ENCODE measurements around the gene GDA. TPM values are rescaled to one million over a fixed set of nuclear protein-coding genes. Genes with fewer than 3 reads are reported as not detected.

GDA gene
- total RNA-seq, 1 experiment from 2014 or later: 49.4 TPM

GRCh38 chr9:72124947-72125346, 24.3 kb upstream of the GDA start:
- no peaks in the 10 kb centered on the region for H3K79me2 ChIP-seq (ENCODE audit: insufficient read depth, low read length)
- no peak overlapping the region for H3K4me3 ChIP-seq (replicated peaks in 1 of 2; ENCODE audit: low read depth in 1 of 2, low read length in 2 of 2)
- H2AFZ ChIP-seq (ENCODE audit: low read depth, low read length, poor library complexity, severe bottlenecking): no peak overlapping the region
- H4K20me1 ChIP-seq (ENCODE audit: insufficient read depth): no peaks in the 10 kb centered on the region
- BruUV-seq (replicated peaks): no TSS peak
- intact Hi-C loops (cut with micrococcal nuclease): no loop called here
- H3K27me3 ChIP-seq (ENCODE audit: insufficient read depth, low read length): no peaks in the 10 kb centered on the region
- ChIA-PET RAD21 (ENCODE audit: low non-redundant PET in 1 of 2, low total read pairs in 2 of 2, uncharacterized antibody in 2 of 2, unreplicated experiment in 2 of 2) (no interaction called here), POLR2A (no interaction called here), CTCF (no interaction called here)
- no peak for DNase-seq (ENCODE audit: low read depth, low spot score)
- no peak overlapping the region for H3K9ac ChIP-seq (ENCODE audit: low read length)
- no peak overlapping the region for H3K27ac ChIP-seq (ENCODE audit: low read depth, low read length)
- H3K4me1 ChIP-seq (ENCODE audit: control insufficient read depth in 1 of 2, insufficient read depth in 2 of 2, low read length in 2 of 2): no peaks in the 10 kb centered on the region
- TF ChIP-seq EZH2phosphoT487 (IDR thresholded peaks at IDR 0.05; ENCODE audit: borderline replicate concordance): no peak
- no peak for TF ChIP-seq SIN3A (IDR thresholded peaks at IDR 0.05; ENCODE audit: low read depth)
- no peak for TF ChIP-seq RAD21 (IDR thresholded peaks at IDR 0.05; ENCODE audit: low read depth)
- no peak for TF ChIP-seq POLR2AphosphoS5 (IDR thresholded peaks at IDR 0.05; ENCODE audit: low read depth, low read length)
- no peak for TF ChIP-seq CBX3 (IDR thresholded peaks at IDR 0.05; ENCODE audit: low read depth)
- TF ChIP-seq ATF3 (IDR thresholded peaks at IDR 0.05): no peak
- TF ChIP-seq ZNF274 (IDR thresholded peaks at IDR 0.05; ENCODE audit: low read depth, low read length): no peak
- TF ChIP-seq EGR1 (IDR thresholded peaks at IDR 0.05; ENCODE audit: low read depth): no peak
- TF ChIP-seq CEBPB (IDR thresholded peaks at IDR 0.05; ENCODE audit: low read depth): no peak
- TF ChIP-seq POLR2A (IDR thresholded peaks at IDR 0.05; ENCODE audit: borderline replicate concordance, extremely low read depth, insufficient read depth, insufficient read length): no peak
- TF ChIP-seq, protein P1, sequence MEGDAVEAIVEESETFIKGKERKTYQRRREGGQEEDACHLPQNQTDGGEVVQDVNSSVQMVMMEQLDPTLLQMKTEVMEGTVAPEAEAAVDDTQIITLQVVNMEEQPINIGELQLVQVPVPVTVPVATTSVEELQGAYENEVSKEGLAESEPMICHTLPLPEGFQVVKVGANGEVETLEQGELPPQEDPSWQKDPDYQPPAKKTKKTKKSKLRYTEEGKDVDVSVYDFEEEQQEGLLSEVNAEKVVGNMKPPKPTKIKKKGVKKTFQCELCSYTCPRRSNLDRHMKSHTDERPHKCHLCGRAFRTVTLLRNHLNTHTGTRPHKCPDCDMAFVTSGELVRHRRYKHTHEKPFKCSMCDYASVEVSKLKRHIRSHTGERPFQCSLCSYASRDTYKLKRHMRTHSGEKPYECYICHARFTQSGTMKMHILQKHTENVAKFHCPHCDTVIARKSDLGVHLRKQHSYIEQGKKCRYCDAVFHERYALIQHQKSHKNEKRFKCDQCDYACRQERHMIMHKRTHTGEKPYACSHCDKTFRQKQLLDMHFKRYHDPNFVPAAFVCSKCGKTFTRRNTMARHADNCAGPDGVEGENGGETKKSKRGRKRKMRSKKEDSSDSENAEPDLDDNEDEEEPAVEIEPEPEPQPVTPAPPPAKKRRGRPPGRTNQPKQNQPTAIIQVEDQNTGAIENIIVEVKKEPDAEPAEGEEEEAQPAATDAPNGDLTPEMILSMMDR (IDR thresholded peaks at IDR 0.05 in 2 of 3, conservative IDR thresholded peaks at IDR 0.05 in 1 of 3; ENCODE audit: borderline replicate concordance in 1 of 3, insufficient read depth in 1 of 3, low read depth in 2 of 3, low read length in 2 of 3): no peak
- TF ChIP-seq SP1 (IDR thresholded peaks at IDR 0.05; ENCODE audit: low read depth): no peak
- no peak for TF ChIP-seq ELF1 (IDR thresholded peaks at IDR 0.05; ENCODE audit: borderline replicate concordance, low read depth)
- TF ChIP-seq, protein P2, sequence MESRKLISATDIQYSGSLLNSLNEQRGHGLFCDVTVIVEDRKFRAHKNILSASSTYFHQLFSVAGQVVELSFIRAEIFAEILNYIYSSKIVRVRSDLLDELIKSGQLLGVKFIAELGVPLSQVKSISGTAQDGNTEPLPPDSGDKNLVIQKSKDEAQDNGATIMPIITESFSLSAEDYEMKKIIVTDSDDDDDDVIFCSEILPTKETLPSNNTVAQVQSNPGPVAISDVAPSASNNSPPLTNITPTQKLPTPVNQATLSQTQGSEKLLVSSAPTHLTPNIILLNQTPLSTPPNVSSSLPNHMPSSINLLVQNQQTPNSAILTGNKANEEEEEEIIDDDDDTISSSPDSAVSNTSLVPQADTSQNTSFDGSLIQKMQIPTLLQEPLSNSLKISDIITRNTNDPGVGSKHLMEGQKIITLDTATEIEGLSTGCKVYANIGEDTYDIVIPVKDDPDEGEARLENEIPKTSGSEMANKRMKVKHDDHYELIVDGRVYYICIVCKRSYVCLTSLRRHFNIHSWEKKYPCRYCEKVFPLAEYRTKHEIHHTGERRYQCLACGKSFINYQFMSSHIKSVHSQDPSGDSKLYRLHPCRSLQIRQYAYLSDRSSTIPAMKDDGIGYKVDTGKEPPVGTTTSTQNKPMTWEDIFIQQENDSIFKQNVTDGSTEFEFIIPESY (IDR thresholded peaks at IDR 0.05; ENCODE audit: extremely low read depth, insufficient replicate concordance, low read length): no peak
- TF ChIP-seq SRF (IDR thresholded peaks at IDR 0.05; ENCODE audit: low read depth): no peak
- TF ChIP-seq JUND (IDR thresholded peaks at IDR 0.05): no peak
- no peak for TF ChIP-seq FOSL1 (IDR thresholded peaks at IDR 0.05; ENCODE audit: low read depth)
- no peak for TF ChIP-seq YY1 (IDR thresholded peaks at IDR 0.05; ENCODE audit: extremely low read depth, insufficient replicate concordance, low read depth, low read length)
- TF ChIP-seq ZFX (IDR thresholded peaks at IDR 0.05): no peak
- no peak overlapping the region for H3K4me2 ChIP-seq (ENCODE audit: low read length)
- H3K9me3 ChIP-seq (ENCODE audit: control insufficient read depth in 1 of 2, insufficient read depth in 1 of 2, low read depth in 1 of 2, low read length in 2 of 2): no peaks in the 10 kb centered on the region
- no peak for ATAC-seq
- no peaks in the 10 kb centered on the region for H3K9me2 ChIP-seq (ENCODE audit: insufficient read depth)
- no peaks in the 10 kb centered on the region for H3K36me3 ChIP-seq (ENCODE audit: control insufficient read depth in 1 of 2, insufficient read depth in 2 of 2, low read length in 2 of 2)
